ENCODE measurements around the gene SERPINB4.

- no peak for TF ChIP-seq EZH2phosphoT487 (IDR thresholded peaks at IDR 0.05; ENCODE audit: unreplicated experiment)
- TF ChIP-seq EZH2 (IDR thresholded peaks at IDR 0.05; ENCODE audit: low read depth, unreplicated experiment) = no peak
- TF ChIP-seq CTCF (conservative IDR thresholded peaks at IDR 0.05; ENCODE audit: low read depth in 2 of 2) = no peak
- TF ChIP-seq JUNB (IDR thresholded peaks at IDR 0.05; ENCODE audit: unreplicated experiment) = no peak
Measured at GRCh38 chr18:63689064-63689463, 45.0 kb upstream of the SERPINB4 start.

Measured in GM23338 (cell line).